NK-92 (cell line): ENCODE measurements around the gene SNAP25.

ENCODE experiments used
- DNase-seq: peaks from one replicate; lab custom pipeline; 2025; ENCODE audit not compliant: unreplicated experiment; lab: John Stamatoyannopoulos, UW

Gene SNAP25

GRCh38 chr20:10328897-10329255 is 110.2 kb downstream of the SNAP25 start:
- DNase-seq = no peak

- DNase-seq = no peak
These were observed 110.9 kb downstream of the SNAP25 start for GRCh38 chr20:10329387-10330005.

GRCh38 chr20:10330071-10330470 is 111.4 kb downstream of the SNAP25 start:
- DNase-seq = no peak

GRCh38 chr20:10332656-10333415 is 114.2 kb downstream of the SNAP25 start:
- DNase-seq = no peak

- no peak for DNase-seq
These were observed 118.5 kb downstream of the SNAP25 start for GRCh38 chr20:10336959-10337729.

- DNase-seq = no peak
These were observed 120.0 kb downstream of the SNAP25 start for GRCh38 chr20:10338426-10339180.

GRCh38 chr20:10339609-10340008 is 121.0 kb downstream of the SNAP25 start:
- no peak for DNase-seq

- no peak for DNase-seq
These were observed 123.5 kb downstream of the SNAP25 start for GRCh38 chr20:10342152-10342551.

- DNase-seq = no peak
These were observed 126.3 kb downstream of the SNAP25 start for GRCh38 chr20:10344953-10345352.

- no peak for DNase-seq
These were observed 128.7 kb downstream of the SNAP25 start for GRCh38 chr20:10347086-10347880.

GRCh38 chr20:10349118-10349517 is 130.5 kb downstream of the SNAP25 start:
- no peak for DNase-seq

GRCh38 chr20:10350188-10350842 is 131.7 kb downstream of the SNAP25 start:
- DNase-seq = no peak

- no peak for DNase-seq
These were observed 134.5 kb downstream of the SNAP25 start for GRCh38 chr20:10352934-10353824.

- DNase-seq = no peak
These were observed 138.0 kb downstream of the SNAP25 start for GRCh38 chr20:10356628-10357027.
